ENCODE results near the gene MSH2.

The MSH2 gene

DNA sequence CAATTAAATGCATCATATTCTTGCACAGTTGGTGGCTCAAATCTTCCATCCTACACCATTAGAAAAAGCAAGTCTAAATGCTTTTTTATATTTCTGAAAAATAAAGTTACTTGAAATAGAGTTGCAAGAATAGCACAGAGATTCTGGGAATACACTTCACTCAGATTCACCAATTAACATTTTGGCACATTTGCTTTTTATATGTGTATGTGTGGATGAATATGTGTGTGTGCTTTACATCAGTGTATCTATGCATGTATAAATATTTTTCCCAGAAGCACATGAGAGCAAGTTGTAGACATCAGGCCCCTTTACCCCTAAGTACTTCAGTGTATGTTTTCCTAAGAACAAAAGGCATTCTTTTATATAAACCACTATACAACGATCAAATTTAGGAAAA, 27.6 kb upstream of the MSH2 start:
- no peaks in the 10 kb centered on the region for H3K27me3 ChIP-seq (ENCODE audit: insufficient read depth, low read depth)
- no peak overlapping the region for H3K4me2 ChIP-seq
- H3K4me3 ChIP-seq (IDR thresholded peaks at IDR 0.05; ENCODE audit: insufficient read depth, low read depth, low read length): no peak overlapping the region
- no peaks in the 10 kb centered on the region for H3K79me2 ChIP-seq (ENCODE audit: insufficient read depth, low read depth)
- no peaks in the 10 kb centered on the region for H3K36me3 ChIP-seq (ENCODE audit: insufficient read depth)
- H4K20me1 ChIP-seq (ENCODE audit: insufficient read depth): no peaks in the 10 kb centered on the region
- no peak for TF ChIP-seq CTCF (conservative IDR thresholded peaks at IDR 0.05; ENCODE audit: low read depth, low read length)
- H3K4me1 ChIP-seq (ENCODE audit: low read depth, poor library complexity, severe bottlenecking): no peaks in the 10 kb centered on the region
- H2AFZ ChIP-seq (ENCODE audit: low read depth): no peak overlapping the region
- H3K9ac ChIP-seq: no peak overlapping the region
- H3K27ac ChIP-seq: no peak overlapping the region

DNA sequence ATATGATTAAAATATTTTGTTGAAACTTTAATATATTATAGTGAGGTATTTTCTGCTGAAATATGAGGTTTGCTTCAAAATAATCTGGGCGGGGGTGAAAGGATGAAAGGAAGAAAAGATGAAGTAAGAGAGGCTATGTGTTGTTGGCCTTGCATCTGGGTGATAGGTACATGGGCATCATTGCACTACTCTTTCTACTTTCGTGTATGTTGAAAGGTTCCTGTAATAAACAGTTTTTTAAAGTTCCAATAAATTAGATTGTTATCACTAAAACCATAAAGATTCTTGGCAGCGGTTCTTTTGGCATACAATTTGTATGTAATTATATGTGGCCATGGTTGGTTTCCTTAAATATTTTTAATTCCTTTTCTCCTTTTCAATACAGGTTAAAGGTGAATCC, 23.6 kb upstream of the MSH2 start:
- no peak overlapping the region for H3K4me3 ChIP-seq (IDR thresholded peaks at IDR 0.05; ENCODE audit: insufficient read depth, low read depth, low read length)
- no peak overlapping the region for H3K27ac ChIP-seq
- TF ChIP-seq CTCF (conservative IDR thresholded peaks at IDR 0.05; ENCODE audit: low read depth, low read length): no peak
- no peaks in the 10 kb centered on the region for H3K4me1 ChIP-seq (ENCODE audit: low read depth, poor library complexity, severe bottlenecking)
- H3K4me2 ChIP-seq: no peak overlapping the region
- H2AFZ ChIP-seq (ENCODE audit: low read depth): no peak overlapping the region
- no peaks in the 10 kb centered on the region for H3K36me3 ChIP-seq (ENCODE audit: insufficient read depth)
- no peaks in the 10 kb centered on the region for H3K79me2 ChIP-seq (ENCODE audit: insufficient read depth, low read depth)
- no peaks in the 10 kb centered on the region for H3K27me3 ChIP-seq (ENCODE audit: insufficient read depth, low read depth)
- H4K20me1 ChIP-seq (ENCODE audit: insufficient read depth): no peaks in the 10 kb centered on the region
- H3K9ac ChIP-seq: no peak overlapping the region

DNA sequence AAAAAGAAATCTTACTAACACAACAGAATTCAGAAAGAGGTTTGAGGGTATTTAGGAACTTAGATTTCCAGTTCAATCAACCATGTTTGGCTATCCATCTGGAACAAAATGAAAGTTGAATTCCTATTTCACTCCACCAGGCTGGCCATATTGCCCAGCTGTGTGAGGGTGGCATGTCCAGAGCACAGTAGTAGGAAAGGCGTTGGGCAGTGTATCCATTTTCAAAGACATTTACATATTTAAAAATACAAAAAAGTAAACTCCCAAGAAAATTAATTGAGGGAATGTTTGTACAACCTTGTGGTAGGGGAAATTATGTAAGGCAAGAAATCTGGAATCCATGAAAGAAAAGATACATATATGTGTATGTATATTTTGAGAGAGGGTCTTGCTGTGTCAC, 21.5 kb upstream of the MSH2 start:
- no peak overlapping the region for H3K27ac ChIP-seq
- no peaks in the 10 kb centered on the region for H3K36me3 ChIP-seq (ENCODE audit: insufficient read depth)
- H3K4me1 ChIP-seq (ENCODE audit: low read depth, poor library complexity, severe bottlenecking): no peaks in the 10 kb centered on the region
- H3K27me3 ChIP-seq (ENCODE audit: insufficient read depth, low read depth): no peaks in the 10 kb centered on the region
- no peak overlapping the region for H3K4me3 ChIP-seq (IDR thresholded peaks at IDR 0.05; ENCODE audit: insufficient read depth, low read depth, low read length)
- H4K20me1 ChIP-seq (ENCODE audit: insufficient read depth): no peaks in the 10 kb centered on the region
- no peak for TF ChIP-seq CTCF (conservative IDR thresholded peaks at IDR 0.05; ENCODE audit: low read depth, low read length)
- no peak overlapping the region for H2AFZ ChIP-seq (ENCODE audit: low read depth)
- no peak overlapping the region for H3K4me2 ChIP-seq
- no peaks in the 10 kb centered on the region for H3K79me2 ChIP-seq (ENCODE audit: insufficient read depth, low read depth)
- no peak overlapping the region for H3K9ac ChIP-seq

DNA sequence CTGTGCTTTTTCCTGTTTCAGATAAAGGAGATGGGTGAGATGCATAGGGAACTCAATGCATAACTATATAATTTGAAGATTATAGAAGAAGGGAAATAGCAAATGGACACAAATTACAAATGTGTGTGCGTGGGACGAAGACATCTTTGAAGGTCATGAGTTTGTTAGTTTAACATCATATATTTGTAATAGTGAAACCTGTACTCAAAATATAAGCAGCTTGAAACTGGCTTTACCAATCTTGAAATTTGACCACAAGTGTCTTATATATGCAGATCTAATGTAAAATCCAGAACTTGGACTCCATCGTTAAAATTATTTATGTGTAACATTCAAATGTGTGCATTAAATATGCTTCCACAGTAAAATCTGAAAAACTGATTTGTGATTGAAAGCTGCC, 16.4 kb upstream of the MSH2 start:
- TF ChIP-seq CTCF (conservative IDR thresholded peaks at IDR 0.05; ENCODE audit: low read depth, low read length): no peak
- Histone ChIP-seq H3K79me2 (ENCODE audit: insufficient read depth, low read depth) (no peaks in the 10 kb centered on the region), H3K36me3 (ENCODE audit: insufficient read depth) (no peaks in the 10 kb centered on the region), H2AFZ (ENCODE audit: low read depth) (no peak overlapping the region), H3K27me3 (ENCODE audit: insufficient read depth, low read depth) (no peaks in the 10 kb centered on the region), H3K9ac (no peak overlapping the region), H4K20me1 (ENCODE audit: insufficient read depth) (no peaks in the 10 kb centered on the region), H3K4me1 (ENCODE audit: low read depth, poor library complexity, severe bottlenecking) (peaks cover 10% of the 10 kb centered on the region), H3K27ac (no peak overlapping the region), H3K4me3 (IDR thresholded peaks at IDR 0.05; ENCODE audit: insufficient read depth, low read depth, low read length) (no peak overlapping the region), H3K4me2 (no peak overlapping the region)

DNA sequence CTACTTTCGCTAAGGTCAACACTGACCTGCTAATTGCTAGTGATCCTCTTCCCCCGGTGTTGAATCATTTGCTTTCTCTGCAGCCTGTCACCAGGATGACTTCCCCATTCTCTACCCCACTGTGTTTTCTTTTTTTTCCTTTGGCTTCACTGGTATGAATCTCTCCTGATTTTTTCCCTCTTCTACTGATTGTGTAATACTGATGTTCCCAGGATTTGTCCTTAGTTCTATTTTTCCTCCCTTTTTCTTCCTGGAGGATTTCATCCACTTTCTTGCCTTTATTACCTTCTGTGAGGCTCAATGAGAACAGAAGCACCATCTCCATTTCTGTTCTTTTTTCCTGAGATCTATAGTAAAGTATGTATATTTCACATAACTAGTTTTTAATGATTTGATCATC, 14.1 kb upstream of the MSH2 start:
- Histone ChIP-seq H4K20me1 (ENCODE audit: insufficient read depth) (no peaks in the 10 kb centered on the region), H2AFZ (ENCODE audit: low read depth) (no peak overlapping the region), H3K4me2 (no peak overlapping the region), H3K27ac (no peak overlapping the region), H3K4me3 (IDR thresholded peaks at IDR 0.05; ENCODE audit: insufficient read depth, low read depth, low read length) (no peak overlapping the region), H3K27me3 (ENCODE audit: insufficient read depth, low read depth) (no peaks in the 10 kb centered on the region), H3K9ac (no peak overlapping the region), H3K4me1 (ENCODE audit: low read depth, poor library complexity, severe bottlenecking) (peaks cover 10% of the 10 kb centered on the region), H3K79me2 (ENCODE audit: insufficient read depth, low read depth) (no peaks in the 10 kb centered on the region), H3K36me3 (ENCODE audit: insufficient read depth) (no peaks in the 10 kb centered on the region)
- no peak for TF ChIP-seq CTCF (conservative IDR thresholded peaks at IDR 0.05; ENCODE audit: low read depth, low read length)
